ENCODE measurements around the gene SEMA3C.
A peak's percentile ranks its signal among the peaks of the same experiment; 100 is the strongest.

Gene SEMA3C

DNA sequence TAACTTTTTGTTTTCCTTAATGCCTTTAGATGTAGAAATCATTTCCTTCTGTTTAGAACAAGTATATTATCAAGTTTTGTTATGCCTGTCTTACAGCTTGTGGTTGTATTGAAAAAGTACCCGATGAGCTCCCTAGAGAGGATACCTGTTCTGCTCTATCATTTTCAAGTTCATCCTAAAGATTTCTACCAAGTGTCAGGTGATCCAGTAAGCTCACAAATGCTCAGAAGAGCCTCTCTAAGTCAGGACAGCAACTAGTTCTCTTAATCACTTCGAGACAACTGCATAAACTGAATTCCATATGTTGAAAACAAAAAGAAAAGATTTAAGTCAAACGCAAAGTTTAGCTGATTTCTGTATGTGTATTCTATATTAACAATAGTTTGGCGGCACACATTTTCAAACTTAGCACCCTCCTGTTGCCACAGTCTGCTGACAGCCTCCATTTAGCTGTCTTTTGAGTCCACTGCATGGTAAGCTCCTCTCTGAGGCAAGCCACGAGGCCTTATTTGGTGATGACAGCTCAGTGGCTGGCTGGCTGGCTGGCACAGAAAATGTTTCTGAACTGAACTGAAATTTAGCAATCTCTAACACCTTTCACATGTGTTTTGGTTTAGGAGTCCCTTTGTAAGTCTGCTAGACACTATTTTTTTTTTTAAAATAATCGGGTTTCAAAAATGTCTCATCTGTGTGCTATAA lies 59.4 kb downstream of the SEMA3C start:
- DNase-seq (ENCODE audit: low spot score) = no peak
- TF ChIP-seq, protein P1, sequence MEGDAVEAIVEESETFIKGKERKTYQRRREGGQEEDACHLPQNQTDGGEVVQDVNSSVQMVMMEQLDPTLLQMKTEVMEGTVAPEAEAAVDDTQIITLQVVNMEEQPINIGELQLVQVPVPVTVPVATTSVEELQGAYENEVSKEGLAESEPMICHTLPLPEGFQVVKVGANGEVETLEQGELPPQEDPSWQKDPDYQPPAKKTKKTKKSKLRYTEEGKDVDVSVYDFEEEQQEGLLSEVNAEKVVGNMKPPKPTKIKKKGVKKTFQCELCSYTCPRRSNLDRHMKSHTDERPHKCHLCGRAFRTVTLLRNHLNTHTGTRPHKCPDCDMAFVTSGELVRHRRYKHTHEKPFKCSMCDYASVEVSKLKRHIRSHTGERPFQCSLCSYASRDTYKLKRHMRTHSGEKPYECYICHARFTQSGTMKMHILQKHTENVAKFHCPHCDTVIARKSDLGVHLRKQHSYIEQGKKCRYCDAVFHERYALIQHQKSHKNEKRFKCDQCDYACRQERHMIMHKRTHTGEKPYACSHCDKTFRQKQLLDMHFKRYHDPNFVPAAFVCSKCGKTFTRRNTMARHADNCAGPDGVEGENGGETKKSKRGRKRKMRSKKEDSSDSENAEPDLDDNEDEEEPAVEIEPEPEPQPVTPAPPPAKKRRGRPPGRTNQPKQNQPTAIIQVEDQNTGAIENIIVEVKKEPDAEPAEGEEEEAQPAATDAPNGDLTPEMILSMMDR (IDR thresholded peaks at IDR 0.05; ENCODE audit: extremely low read depth, insufficient read depth, missing control alignments) = no peak
- in situ Hi-C loops (cut with MboI; ENCODE audit: low pct_unique_long_range_greater_than_20kb, low sequenced_read_pairs, unreplicated experiment) = no loop called here

DNA sequence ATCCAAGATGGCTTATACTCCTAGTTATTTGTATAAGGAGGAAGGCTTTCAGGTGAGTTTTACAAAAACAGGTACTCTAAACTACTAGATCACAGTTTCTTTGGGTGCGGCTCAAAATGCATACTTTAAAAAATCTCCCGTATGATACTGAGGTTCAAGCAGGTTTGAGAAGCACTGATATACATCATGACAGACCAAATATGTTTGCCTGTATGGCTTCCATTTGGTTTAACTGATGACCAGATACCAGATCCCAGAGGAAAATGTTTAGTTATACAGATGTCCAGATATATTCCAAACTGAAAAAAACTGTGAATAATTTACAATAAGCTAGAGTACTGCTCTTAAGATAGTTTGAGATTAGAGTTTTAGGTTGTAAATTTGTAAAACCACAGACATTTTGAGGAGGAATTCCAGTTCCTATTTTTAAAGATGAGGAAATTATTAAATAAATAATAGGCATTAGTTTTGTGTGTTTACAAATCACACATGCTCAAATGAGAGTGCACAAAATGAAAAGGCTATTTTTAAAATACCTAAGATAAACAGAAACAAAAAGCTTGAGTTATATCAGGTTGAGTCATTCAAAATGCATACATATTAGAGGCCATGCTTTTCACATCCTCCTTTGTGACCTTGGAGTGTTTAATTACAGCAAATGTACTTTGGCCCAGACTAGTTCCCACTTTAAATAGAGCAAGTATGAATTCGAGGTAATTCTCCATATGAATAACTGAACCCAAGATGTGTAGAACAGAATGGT lies 60.5 kb downstream of the SEMA3C start:
- in situ Hi-C loops (cut with MboI; ENCODE audit: low pct_unique_long_range_greater_than_20kb, low sequenced_read_pairs, unreplicated experiment) = no loop called here
- peak; percentile 4 for DNase-seq (ENCODE audit: low spot score)
- TF ChIP-seq, protein P1 (IDR thresholded peaks at IDR 0.05; ENCODE audit: extremely low read depth, insufficient read depth, missing control alignments) = no peak

DNA sequence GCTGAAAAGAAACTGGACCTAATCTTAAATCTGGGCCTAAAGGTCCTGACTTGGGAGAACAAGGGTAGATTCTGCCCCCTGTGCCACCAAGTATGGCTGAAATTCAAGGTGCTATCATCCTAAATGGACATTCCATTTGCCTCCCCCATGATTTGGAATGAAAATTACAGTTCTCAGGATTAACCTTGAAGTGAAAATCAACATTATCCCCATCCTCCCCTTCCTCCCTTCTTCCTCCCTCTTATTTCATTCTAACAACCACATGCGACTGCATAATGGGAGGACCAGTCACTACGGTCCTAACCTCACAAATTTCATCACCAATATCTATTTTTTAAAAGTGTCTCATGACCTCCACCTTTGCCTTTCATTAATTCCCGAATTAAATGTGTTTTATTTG lies 62.1 kb downstream of the SEMA3C start:
- in situ Hi-C loops (cut with MboI; ENCODE audit: low pct_unique_long_range_greater_than_20kb, low sequenced_read_pairs, unreplicated experiment) = no loop called here
- DNase-seq (ENCODE audit: low spot score) = no peak
- TF ChIP-seq, protein P1 (IDR thresholded peaks at IDR 0.05; ENCODE audit: extremely low read depth, insufficient read depth, missing control alignments) = no peak

DNA sequence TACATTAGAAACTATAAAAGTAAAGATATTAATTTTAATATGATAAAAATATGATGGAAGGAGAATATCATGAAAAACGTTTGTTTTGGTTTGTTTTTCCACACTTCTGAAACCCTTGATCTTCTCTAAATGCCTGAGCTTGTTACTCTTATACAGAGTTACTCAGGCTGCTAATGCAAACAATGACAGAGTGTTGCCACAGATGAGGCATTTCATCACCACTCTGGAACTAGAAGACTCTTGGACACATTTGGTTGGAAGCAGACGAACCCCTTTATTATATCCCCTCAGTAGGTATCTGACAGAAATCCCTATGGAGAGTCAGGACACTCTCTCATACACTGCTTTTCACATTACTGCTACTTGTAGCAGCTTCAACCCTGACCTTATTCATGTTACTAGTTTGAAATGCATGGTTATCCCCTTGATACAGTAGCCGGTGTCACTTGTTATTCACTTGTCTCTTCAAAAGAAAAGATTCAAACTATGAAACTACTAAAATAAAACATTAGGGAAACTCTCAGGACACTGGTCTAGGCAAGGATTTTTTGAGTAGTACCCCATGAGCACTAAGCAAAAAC lies 66.9 kb downstream of the SEMA3C start:
- DNase-seq (ENCODE audit: low spot score) = no peak
- in situ Hi-C loops (cut with MboI; ENCODE audit: low pct_unique_long_range_greater_than_20kb, low sequenced_read_pairs, unreplicated experiment) = no loop called here
- TF ChIP-seq, protein P1 (IDR thresholded peaks at IDR 0.05; ENCODE audit: extremely low read depth, insufficient read depth, missing control alignments) = no peak

DNA sequence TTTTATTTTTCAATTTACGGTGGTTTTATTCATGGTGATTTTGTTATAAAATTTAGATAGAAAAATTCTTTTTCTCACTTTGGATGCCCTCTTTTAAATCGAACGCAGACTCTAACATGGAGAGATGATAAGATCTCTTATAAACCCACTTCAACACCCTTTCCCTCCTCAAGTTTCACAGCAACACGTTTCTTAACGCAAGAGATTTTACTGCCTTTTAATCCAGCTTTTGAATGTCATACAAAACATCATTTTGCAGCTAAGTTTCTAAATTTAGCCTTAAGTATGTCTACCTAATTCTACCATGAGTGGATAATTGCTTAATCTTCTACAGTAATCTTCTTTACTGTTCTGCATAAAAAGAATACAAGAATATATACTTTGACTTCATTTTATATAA lies 70.0 kb downstream of the SEMA3C start:
- in situ Hi-C loops (cut with MboI; ENCODE audit: low pct_unique_long_range_greater_than_20kb, low sequenced_read_pairs, unreplicated experiment) = no loop called here
- TF ChIP-seq, protein P1 (IDR thresholded peaks at IDR 0.05; ENCODE audit: extremely low read depth, insufficient read depth, missing control alignments) = no peak
- DNase-seq (ENCODE audit: low spot score) = no peak

DNA sequence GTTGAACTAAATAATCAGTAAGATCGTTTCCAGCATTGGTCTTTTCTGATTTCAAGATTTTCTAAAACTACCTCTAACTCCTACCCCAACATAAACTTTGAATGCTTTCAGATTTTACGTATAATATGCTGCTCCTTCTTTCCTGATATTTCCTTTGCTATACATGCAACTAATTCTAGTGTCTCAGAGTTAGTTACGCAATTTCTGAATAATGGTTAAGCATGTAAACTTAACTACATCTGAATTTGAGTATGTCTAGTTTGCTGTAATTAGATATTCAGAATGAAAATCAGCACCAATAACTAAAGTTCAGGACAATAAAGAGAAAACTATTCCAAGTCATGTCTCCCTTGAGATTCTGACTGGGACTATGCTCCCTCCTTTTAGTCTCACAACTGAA lies 71.0 kb downstream of the SEMA3C start:
- in situ Hi-C loops (cut with MboI; ENCODE audit: low pct_unique_long_range_greater_than_20kb, low sequenced_read_pairs, unreplicated experiment) = no loop called here
- no peak for DNase-seq (ENCODE audit: low spot score)
- TF ChIP-seq, protein P1 (IDR thresholded peaks at IDR 0.05; ENCODE audit: extremely low read depth, insufficient read depth, missing control alignments) = no peak

All from GM13977 (cell line).